HG02623 (cell line): ENCODE results near the gene ARHGAP22.

Experiments
- ATAC-seq: cut with Tn5 transposase; IDR thresholded peaks from one replicate; pipeline ENCODE4 v1.9.1; 2021; ENCODE audit warnings: moderate library complexity; ENCODE audit not compliant: unreplicated experiment

ARHGAP22 gene

GRCh38 chr10:48590945-48591344, 13.9 kb downstream of the ARHGAP22 start:
- no peak for ATAC-seq

GRCh38 chr10:48589266-48589665, 15.6 kb downstream of the ARHGAP22 start:
- ATAC-seq, result no peak

- no peak for ATAC-seq
Measured at GRCh38 chr10:48587819-48588218, 17.1 kb downstream of the ARHGAP22 start.

- no peak for ATAC-seq
Measured at GRCh38 chr10:48587101-48587500, 17.8 kb downstream of the ARHGAP22 start.

GRCh38 chr10:48582970-48583369, 21.9 kb downstream of the ARHGAP22 start:
- ATAC-seq, result no peak

- no peak for ATAC-seq
Measured at GRCh38 chr10:48580236-48580635, 24.6 kb downstream of the ARHGAP22 start.

- no peak for ATAC-seq
Measured at GRCh38 chr10:48579251-48579960, 25.5 kb downstream of the ARHGAP22 start.

- no peak for ATAC-seq
Measured at GRCh38 chr10:48577158-48577557, 27.7 kb downstream of the ARHGAP22 start.

- no peak for ATAC-seq
Measured at GRCh38 chr10:48576501-48576900, 28.4 kb downstream of the ARHGAP22 start.

- no peak for ATAC-seq
Measured at GRCh38 chr10:48575901-48576300, 29.0 kb downstream of the ARHGAP22 start.

- no peak for ATAC-seq
Measured at GRCh38 chr10:48574817-48575380, 30.0 kb downstream of the ARHGAP22 start.

GRCh38 chr10:48574322-48574796, 30.5 kb downstream of the ARHGAP22 start:
- no peak for ATAC-seq

- ATAC-seq, result no peak
Measured at GRCh38 chr10:48573045-48573444, 31.8 kb downstream of the ARHGAP22 start.

- no peak for ATAC-seq
Measured at GRCh38 chr10:48572414-48572813, 32.5 kb downstream of the ARHGAP22 start.

- no peak for ATAC-seq
Measured at GRCh38 chr10:48568546-48568945, 36.3 kb downstream of the ARHGAP22 start.

GRCh38 chr10:48568131-48568530, 36.7 kb downstream of the ARHGAP22 start:
- no peak for ATAC-seq

- no peak for ATAC-seq
Measured at GRCh38 chr10:48567346-48567745, 37.5 kb downstream of the ARHGAP22 start.

GRCh38 chr10:48564466-48565160, 40.3 kb downstream of the ARHGAP22 start:
- ATAC-seq, result no peak

- no peak for ATAC-seq
Measured at GRCh38 chr10:48557511-48558123, 47.3 kb downstream of the ARHGAP22 start.

- no peak for ATAC-seq
Measured at GRCh38 chr10:48556713-48557112, 48.2 kb downstream of the ARHGAP22 start.

GRCh38 chr10:48556065-48556464, 48.8 kb downstream of the ARHGAP22 start:
- ATAC-seq, result no peak
